ENCODE results near the gene TMEM132D. TPM values are rescaled to one million over a fixed set of nuclear protein-coding genes. Genes with fewer than 3 reads are reported as not detected.
A peak's percentile ranks its signal among the peaks of the same experiment; 100 is the strongest.

Gene TMEM132D
- total and polyA plus RNA-seq, 8 donors: 0.26 to 2.5 (median 0.88) TPM; not detected in 1

GRCh38 chr12:129127771-129128170 lies 776.1 kb downstream of the TMEM132D start:
- H3K9me3 ChIP-seq: no peaks in the 10 kb centered on the region
- DNase-seq (peak in 1 of 4 donors; percentile 29), ATAC-seq (no peak)
- no peak for TF ChIP-seq CTCF (IDR thresholded peaks at IDR 0.05)
- no peaks in the 10 kb centered on the region for H3K36me3 ChIP-seq
- no peaks in the 10 kb centered on the region for H3K4me1 ChIP-seq
- no peak overlapping the region for H3K27ac ChIP-seq
- intact Hi-C loops (cut with DNase I): no loop called here
- no peak overlapping the region for H3K4me3 ChIP-seq
- no peaks in the 10 kb centered on the region for H3K27me3 ChIP-seq

DNA sequence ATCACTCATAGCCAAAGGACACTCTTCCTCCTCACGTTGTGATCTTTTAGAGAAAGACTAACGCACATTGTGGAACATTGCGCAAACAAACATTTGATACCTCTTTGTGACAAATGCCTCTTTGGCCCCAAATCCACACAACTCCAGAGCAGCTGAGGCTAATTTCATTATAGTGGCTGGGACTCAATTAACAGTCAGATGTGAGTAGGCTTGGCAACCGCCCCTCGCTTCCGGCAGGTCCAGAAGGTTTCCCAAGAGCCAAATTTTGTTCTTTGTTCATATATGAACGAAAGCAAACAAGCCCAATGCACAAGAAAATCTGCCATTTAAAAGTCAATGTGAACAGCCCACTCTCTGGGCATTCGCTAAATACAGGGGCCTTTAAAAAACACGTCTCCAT lies 776.6 kb downstream of the TMEM132D start:
- no peak for DNase-seq
- no peaks in the 10 kb centered on the region for H3K27me3 ChIP-seq
- H3K36me3 ChIP-seq: no peaks in the 10 kb centered on the region
- no peak overlapping the region for H3K4me3 ChIP-seq
- no peaks in the 10 kb centered on the region for H3K4me1 ChIP-seq
- TF ChIP-seq CTCF (IDR thresholded peaks at IDR 0.05): no peak
- ATAC-seq: no peak
- no peak overlapping the region for H3K27ac ChIP-seq
- H3K9me3 ChIP-seq: no peaks in the 10 kb centered on the region
- intact Hi-C loops (cut with DNase I): no loop called here

DNA sequence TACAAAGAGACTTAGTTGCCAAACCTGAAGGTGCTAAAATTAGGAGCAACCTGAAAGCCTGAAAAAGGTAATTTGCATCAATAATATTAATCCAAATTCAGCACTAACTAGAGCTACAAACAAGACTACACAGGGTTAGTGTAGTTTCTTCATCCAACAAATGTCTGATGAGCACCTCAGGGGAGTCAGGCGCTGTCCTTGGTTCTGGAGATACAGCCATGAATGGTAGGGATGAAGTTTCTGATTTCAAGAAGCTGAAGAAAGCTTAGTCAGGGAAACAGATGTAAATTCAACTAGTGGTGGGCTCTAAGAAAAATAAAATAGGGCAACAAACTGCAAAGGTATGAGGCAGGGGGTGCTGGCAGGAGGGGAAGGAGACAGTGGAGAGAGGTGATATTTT lies 784.3 kb downstream of the TMEM132D start:
- H3K4me1 ChIP-seq: no peaks in the 10 kb centered on the region
- H3K9me3 ChIP-seq: no peaks in the 10 kb centered on the region
- no peaks in the 10 kb centered on the region for H3K27me3 ChIP-seq
- H3K4me3 ChIP-seq: no peak overlapping the region
- H3K27ac ChIP-seq: no peak overlapping the region
- DNase-seq: peak in 1 of 4 donors; percentile 2
- intact Hi-C loops (cut with DNase I): no loop called here
- no peaks in the 10 kb centered on the region for H3K36me3 ChIP-seq
- no peak for TF ChIP-seq CTCF (IDR thresholded peaks at IDR 0.05)
- no peak for ATAC-seq

- no peak for ATAC-seq
- DNase-seq: no peak
- Histone ChIP-seq H3K27ac (no peak overlapping the region), H3K4me1 (no peaks in the 10 kb centered on the region), H3K4me3 (no peak overlapping the region), H3K9me3 (peaks cover 0 to 2% of the 10 kb centered on the region in 2 donors), H3K27me3 (no peaks in the 10 kb centered on the region), H3K36me3 (no peaks in the 10 kb centered on the region)
- TF ChIP-seq CTCF (IDR thresholded peaks at IDR 0.05): no peak
- intact Hi-C loops (cut with DNase I): no loop called here
Observed at GRCh38 chr12:129115558-129115957, 788.3 kb downstream of the TMEM132D start.

- intact Hi-C loops (cut with DNase I): no loop called here
- Histone ChIP-seq H3K27me3 (no peaks in the 10 kb centered on the region), H3K4me3 (no peak overlapping the region), H3K9me3 (peaks cover 0 to 5% of the 10 kb centered on the region in 2 donors), H3K36me3 (no peaks in the 10 kb centered on the region), H3K27ac (no peak overlapping the region), H3K4me1 (no peaks in the 10 kb centered on the region)
- no peak for TF ChIP-seq CTCF (IDR thresholded peaks at IDR 0.05)
- ATAC-seq (no peak), DNase-seq (peak in 1 of 4 donors; percentile 50)
Observed at GRCh38 chr12:129110575-129110974, 793.2 kb downstream of the TMEM132D start.
